ENCODE results near the gene RAF1. TPM values are rescaled to one million over a fixed set of nuclear protein-coding genes. Genes with fewer than 3 reads are reported as not detected.
"Not testable (repeated sequence)": the region's sequence is repeated elsewhere in the genome, so short reads cannot be mapped to it uniquely, and the experiment has no call there.

Gene RAF1
- total RNA-seq, 1 experiment from 2014 or later = 64.3 TPM

DNA sequence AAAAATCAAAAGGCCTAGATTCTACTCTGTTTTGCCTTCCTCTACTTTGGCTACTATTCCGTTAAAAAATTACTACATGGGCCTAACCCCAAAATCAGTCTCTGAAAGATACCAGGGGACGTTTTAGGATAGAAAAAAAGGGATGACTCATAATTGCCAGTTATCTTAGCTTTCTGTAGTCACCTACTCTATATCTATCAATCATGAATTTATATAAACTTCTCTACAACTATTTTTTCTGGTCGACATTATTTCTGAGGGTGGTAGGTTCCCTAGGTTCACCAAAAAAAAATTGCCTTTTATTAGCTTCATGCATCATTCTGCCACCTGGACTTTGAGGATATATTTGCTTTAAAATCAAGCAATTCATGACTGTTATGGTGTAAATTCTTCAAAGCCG lies 36.5 kb downstream of the RAF1 start:
- Histone ChIP-seq H3K4me2 (ENCODE audit: low read length) (no peak overlapping the region), H3K27ac (ENCODE audit: low read depth, low read length) (no peak overlapping the region), H3K9me3 (ENCODE audit: control insufficient read depth in 1 of 2, insufficient read depth in 1 of 2, low read depth in 1 of 2, low read length in 2 of 2) (no peaks in the 10 kb centered on the region), H3K27me3 (ENCODE audit: insufficient read depth, low read length) (no peaks in the 10 kb centered on the region), H3K4me3 (replicated peaks in 1 of 2; ENCODE audit: low read depth in 1 of 2, low read length in 2 of 2) (no peak overlapping the region), H3K9me2 (ENCODE audit: insufficient read depth) (no peaks in the 10 kb centered on the region), H3K36me3 (ENCODE audit: control insufficient read depth in 1 of 2, insufficient read depth in 2 of 2, low read length in 2 of 2) (no peaks in the 10 kb centered on the region), H4K20me1 (ENCODE audit: insufficient read depth) (peaks cover 4% of the 10 kb centered on the region; the same call in 1 of the 2 replicates), H3K9ac (ENCODE audit: low read length) (no peak overlapping the region), H3K79me2 (ENCODE audit: insufficient read depth, low read length) (peaks cover 95% of the 10 kb centered on the region), H3K4me1 (ENCODE audit: control insufficient read depth in 1 of 2, insufficient read depth in 2 of 2, low read length in 2 of 2) (peaks cover 14 to 33% of the 10 kb centered on the region in 2 experiments), H2AFZ (ENCODE audit: low read depth, low read length, poor library complexity, severe bottlenecking) (no peak overlapping the region)
- no peak for TF ChIP-seq TCF7L2 (IDR thresholded peaks at IDR 0.05; ENCODE audit: borderline replicate concordance, extremely low read depth, insufficient read depth, insufficient read length)
- TF ChIP-seq SIN3A (IDR thresholded peaks at IDR 0.05; ENCODE audit: low read depth) = no peak
- no peak for TF ChIP-seq ZNF274 (IDR thresholded peaks at IDR 0.05; ENCODE audit: low read depth, low read length)
- no peak for TF ChIP-seq JUND (IDR thresholded peaks at IDR 0.05)
- TF ChIP-seq CBX3 (IDR thresholded peaks at IDR 0.05; ENCODE audit: low read depth) = no peak
- TF ChIP-seq, protein P1, sequence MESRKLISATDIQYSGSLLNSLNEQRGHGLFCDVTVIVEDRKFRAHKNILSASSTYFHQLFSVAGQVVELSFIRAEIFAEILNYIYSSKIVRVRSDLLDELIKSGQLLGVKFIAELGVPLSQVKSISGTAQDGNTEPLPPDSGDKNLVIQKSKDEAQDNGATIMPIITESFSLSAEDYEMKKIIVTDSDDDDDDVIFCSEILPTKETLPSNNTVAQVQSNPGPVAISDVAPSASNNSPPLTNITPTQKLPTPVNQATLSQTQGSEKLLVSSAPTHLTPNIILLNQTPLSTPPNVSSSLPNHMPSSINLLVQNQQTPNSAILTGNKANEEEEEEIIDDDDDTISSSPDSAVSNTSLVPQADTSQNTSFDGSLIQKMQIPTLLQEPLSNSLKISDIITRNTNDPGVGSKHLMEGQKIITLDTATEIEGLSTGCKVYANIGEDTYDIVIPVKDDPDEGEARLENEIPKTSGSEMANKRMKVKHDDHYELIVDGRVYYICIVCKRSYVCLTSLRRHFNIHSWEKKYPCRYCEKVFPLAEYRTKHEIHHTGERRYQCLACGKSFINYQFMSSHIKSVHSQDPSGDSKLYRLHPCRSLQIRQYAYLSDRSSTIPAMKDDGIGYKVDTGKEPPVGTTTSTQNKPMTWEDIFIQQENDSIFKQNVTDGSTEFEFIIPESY (IDR thresholded peaks at IDR 0.05; ENCODE audit: extremely low read depth, insufficient replicate concordance, low read length) = no peak
- no peak for TF ChIP-seq YY1 (IDR thresholded peaks at IDR 0.05; ENCODE audit: extremely low read depth, insufficient replicate concordance, low read depth, low read length)
- TF ChIP-seq POLR2A (IDR thresholded peaks at IDR 0.05; ENCODE audit: borderline replicate concordance, extremely low read depth, insufficient read depth, insufficient read length) = no peak
- TF ChIP-seq ZFX (IDR thresholded peaks at IDR 0.05) = no peak
- TF ChIP-seq EZH2 (IDR thresholded peaks at IDR 0.05) = no peak
- no peak for TF ChIP-seq EZH2phosphoT487 (IDR thresholded peaks at IDR 0.05; ENCODE audit: borderline replicate concordance)
- TF ChIP-seq ELF1 (IDR thresholded peaks at IDR 0.05; ENCODE audit: borderline replicate concordance, low read depth) = no peak
- ChIA-PET RAD21 (ENCODE audit: low non-redundant PET in 1 of 2, low total read pairs in 2 of 2, uncharacterized antibody in 2 of 2, unreplicated experiment in 2 of 2) (no interaction called here), POLR2A (no interaction called here), CTCF (no interaction called here)
- intact Hi-C loops (cut with micrococcal nuclease) = no loop called here
- DNase-seq (ENCODE audit: low read depth, low spot score) (no peak), ATAC-seq (no peak)
- BruUV-seq (replicated peaks) = no TSS peak

DNA sequence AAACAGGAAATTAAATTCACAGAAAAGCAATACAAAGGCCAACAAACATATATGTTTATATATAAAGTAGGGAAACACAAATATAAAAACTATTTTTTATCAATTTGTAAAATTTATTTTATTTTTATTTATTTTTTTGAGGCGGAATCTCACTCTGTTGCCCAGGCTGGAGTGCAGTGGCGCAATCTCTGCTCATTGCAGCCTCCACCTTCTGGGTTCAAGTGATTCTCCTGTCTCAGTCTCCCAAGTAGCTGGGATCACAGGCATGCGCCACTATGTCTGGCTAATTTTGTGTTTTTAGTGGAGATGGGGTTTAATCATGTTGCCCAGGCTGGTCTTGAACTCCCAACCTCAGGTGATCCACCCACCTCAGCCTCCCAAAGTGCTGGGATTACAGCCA lies 39.0 kb downstream of the RAF1 start:
- POLR2A ChIA-PET = interaction anchor here (0.9 kb wide), 1 partner anchor 34 kb away, joined by 3 read pairs; no protein-coding TSS in a partner anchor
- ATAC-seq; CTCF ChIA-PET; H3K9me3 ChIP-seq (ENCODE audit: control insufficient read depth in 1 of 2, insufficient read depth in 1 of 2, low read depth in 1 of 2, low read length in 2 of 2); H3K4me2 ChIP-seq (ENCODE audit: low read length); H3K4me3 ChIP-seq (replicated peaks in 1 of 2; ENCODE audit: low read depth in 1 of 2, low read length in 2 of 2); H3K27ac ChIP-seq (ENCODE audit: low read depth, low read length); RAD21 ChIA-PET (ENCODE audit: low non-redundant PET in 1 of 2, low total read pairs in 2 of 2, uncharacterized antibody in 2 of 2, unreplicated experiment in 2 of 2); H3K9ac ChIP-seq (ENCODE audit: low read length); intact Hi-C loops (cut with micrococcal nuclease); H3K9me2 ChIP-seq (ENCODE audit: insufficient read depth); BruUV-seq (replicated peaks); DNase-seq (ENCODE audit: low read depth, low spot score); H3K27me3 ChIP-seq (ENCODE audit: insufficient read depth, low read length); H4K20me1 ChIP-seq (ENCODE audit: insufficient read depth); H3K36me3 ChIP-seq (ENCODE audit: control insufficient read depth in 1 of 2, insufficient read depth in 2 of 2, low read length in 2 of 2); H2AFZ ChIP-seq (ENCODE audit: low read depth, low read length, poor library complexity, severe bottlenecking): not testable (repeated sequence)
- Histone ChIP-seq H3K79me2 (ENCODE audit: insufficient read depth, low read length) (peaks cover 96% of the 10 kb centered on the region), H3K4me1 (ENCODE audit: control insufficient read depth in 1 of 2, insufficient read depth in 2 of 2, low read length in 2 of 2) (peaks cover 6 to 15% of the 10 kb centered on the region in 2 experiments; a peak in 2 of 4 replicates)
